Astrocyte (in vitro differentiated cells and primary cell): ENCODE data around the gene AKIP1. TPM values are rescaled to one million over a fixed set of nuclear protein-coding genes. Genes with fewer than 3 reads are reported as not detected.

Experiments used
- DNase-seq: peaks from one replicate; pipeline ENCODE4 v3.0.0-alpha.2; 2010; ENCODE audit warnings: low read depth
- FAIRE-seq: peaks from 2 replicates; lab custom pipeline; 2011; peaks lifted over from hg19 to GRCh38; lab: Jason Lieb, UNC
- H2AFZ ChIP-seq: 2 replicates; pipeline ENCODE4 v1.6.0; 2012; ENCODE audit warnings: low read depth, low read length, inconsistent platforms
- H3K27ac ChIP-seq: 2 replicates; pipeline ENCODE4 v1.5.1; 2011; ENCODE audit warnings: low read depth, low read length, inconsistent platforms
- H3K27me3 ChIP-seq: 2 replicates; pipeline ENCODE4 v1.6.0; 2011; ENCODE audit warnings: low read length, inconsistent platforms; ENCODE audit not compliant: insufficient read depth
- H3K36me3 ChIP-seq: 2 replicates; pipeline ENCODE4 v1.5.1; 2011; ENCODE audit warnings: low read length, inconsistent platforms; ENCODE audit not compliant: insufficient read depth
- H3K4me1 ChIP-seq: 2 replicates; pipeline ENCODE4 v1.5.1; 2011; ENCODE audit warnings: low read length, inconsistent platforms; ENCODE audit not compliant: insufficient read depth
- H3K4me2 ChIP-seq: 2 replicates; pipeline ENCODE4 v1.6.0; 2012; ENCODE audit warnings: low read length, inconsistent platforms
- H3K4me3 ChIP-seq: 2 replicates; pipeline ENCODE4 v1.5.1; 2011; ENCODE audit warnings: low read depth, mild to moderate bottlenecking, low read length, inconsistent platforms; ENCODE audit not compliant: insufficient read depth
- H3K79me2 ChIP-seq: 2 replicates; pipeline ENCODE4 v1.6.0; 2012; ENCODE audit warnings: mild to moderate bottlenecking, low read length, inconsistent platforms; ENCODE audit not compliant: insufficient read depth
- H3K9ac ChIP-seq: 2 replicates; pipeline ENCODE4 v1.6.0; 2012; ENCODE audit warnings: mild to moderate bottlenecking, low read length, inconsistent platforms
- H3K9me3 ChIP-seq: 2 replicates; pipeline ENCODE4 v1.5.1; 2012; ENCODE audit warnings: low read depth, mild to moderate bottlenecking, low read length, inconsistent platforms; ENCODE audit not compliant: insufficient read depth
- H4K20me1 ChIP-seq: 2 replicates; pipeline ENCODE4 v1.6.0; 2012; ENCODE audit warnings: low read length, inconsistent platforms; ENCODE audit not compliant: insufficient read depth
- H3K27ac Mint-ChIP-seq: one replicate; pipeline ENCODE4 v1.8.0; 2021; ENCODE audit warnings: mild to moderate bottlenecking, mixed read lengths; ENCODE audit not compliant: unreplicated experiment
- H3K27me3 Mint-ChIP-seq: one replicate; pipeline ENCODE4 v1.8.0; 2021; ENCODE audit warnings: low read depth, mixed read lengths; ENCODE audit not compliant: unreplicated experiment
- H3K36me3 Mint-ChIP-seq: one replicate; pipeline ENCODE4 v1.8.0; 2021; ENCODE audit warnings: low read depth, mixed read lengths; ENCODE audit not compliant: unreplicated experiment
- H3K4me1 Mint-ChIP-seq: one replicate; pipeline ENCODE4 v1.8.0; 2021; ENCODE audit warnings: low read depth, mixed read lengths; ENCODE audit not compliant: unreplicated experiment
- H3K4me3 Mint-ChIP-seq: one replicate; pipeline ENCODE4 v1.8.0; 2021; ENCODE audit warnings: mild to moderate bottlenecking, moderate library complexity, mixed read lengths; ENCODE audit not compliant: unreplicated experiment
- H3K9me3 Mint-ChIP-seq: one replicate; pipeline ENCODE4 v1.8.0; 2021; ENCODE audit warnings: mild to moderate bottlenecking, mixed read lengths; ENCODE audit not compliant: unreplicated experiment
- CTCF ChIP-seq: IDR thresholded peaks from 2 replicates; pipeline ENCODE4 v1.5.1; 2011; ENCODE audit warnings: low read depth, mild to moderate bottlenecking, inconsistent platforms, low read length, moderate library complexity; ENCODE audit not compliant: insufficient read depth
- EZH2 ChIP-seq: IDR thresholded peaks from 2 replicates; pipeline ENCODE4 v1.6.1; 2012; ENCODE audit warnings: mild to moderate bottlenecking, low read length, inconsistent platforms; ENCODE audit not compliant: insufficient read depth
- total RNA-seq: library from RNA; stranded (reverse); gene quantifications from 2 replicates; pipeline ENCODE4 v1.2.1, GENCODE V29; 2021

The AKIP1 gene
- total RNA-seq, 1 donor from 2014 or later: 48.2 TPM

- FAIRE-seq (no peak), DNase-seq (peak; percentile 78)
- TF ChIP-seq EZH2 (no peak), CTCF (no peak)
- Histone ChIP-seq H3K9me3 (no peaks in the 10 kb centered on the region), H3K27me3 (no peaks in the 10 kb centered on the region), H2AFZ (peak within 1 kb of the TSS; percentile 97), H4K20me1 (peaks cover 5% of the 10 kb centered on the region), H3K4me3 (peak within 1 kb of the TSS; percentile 80), H3K79me2 (peaks cover 38% of the 10 kb centered on the region), H3K4me1 (peaks cover 10% of the 10 kb centered on the region), H3K4me2 (peak within 1 kb of the TSS; percentile 97), H3K27ac (peak within 1 kb of the TSS; percentile 82), H3K36me3 (no peaks in the 10 kb centered on the region), H3K9ac (peak within 1 kb of the TSS; percentile 88)
- H3K36me3 Mint-ChIP-seq: no peaks in the 10 kb centered on the region
- peak within 1 kb of the TSS; percentile 75 for H3K27ac Mint-ChIP-seq
- peaks cover 4% of the 10 kb centered on the region for H3K4me1 Mint-ChIP-seq
- peak within 1 kb of the TSS; percentile 96 for H3K4me3 Mint-ChIP-seq
- no peaks in the 10 kb centered on the region for H3K9me3 Mint-ChIP-seq
- no peaks in the 10 kb centered on the region for H3K27me3 Mint-ChIP-seq
Measured at GRCh38 chr11:8964324-8965320, 53.6 kb downstream of the AKIP1 start, which contains the start of gene TMEM9B. Gene TMEM9B, minus strand, starts transcription at chr11:8964442. Its CDS starts 129 bp downstream, at chr11:8964313.

GRCh38 chr11:8967184-8967583 lies 56.2 kb downstream of the AKIP1 start:
- Mint-ChIP-seq H3K4me3 (no peak overlapping the region), H3K9me3 (no peaks in the 10 kb centered on the region), H3K27ac (no peak overlapping the region), H3K36me3 (no peaks in the 10 kb centered on the region), H3K4me1 (peaks cover 4% of the 10 kb centered on the region), H3K27me3 (no peaks in the 10 kb centered on the region)
- H3K9me3 ChIP-seq: no peaks in the 10 kb centered on the region
- peaks cover 5% of the 10 kb centered on the region for H4K20me1 ChIP-seq
- H3K36me3 ChIP-seq: no peaks in the 10 kb centered on the region
- DNase-seq (no peak), FAIRE-seq (no peak)
- no peak overlapping the region for H3K4me3 ChIP-seq
- no peaks in the 10 kb centered on the region for H3K27me3 ChIP-seq
- TF ChIP-seq CTCF: no peak
- TF ChIP-seq EZH2: no peak
- no peak overlapping the region for H3K9ac ChIP-seq
- peaks cover 10% of the 10 kb centered on the region for H3K4me1 ChIP-seq
- H3K4me2 ChIP-seq: no peak overlapping the region
- H3K79me2 ChIP-seq: peaks cover 24% of the 10 kb centered on the region
- H3K27ac ChIP-seq: no peak overlapping the region
- H2AFZ ChIP-seq: no peak overlapping the region

Other genes with a start within 250 kb of the AKIP1 start
- 7.3 and 8.8 TPM in 2 replicates for gene TRIM66, start 228.5 kb upstream of the AKIP1 start, total RNA-seq
- gene RPL27A, start 228.4 kb upstream of the AKIP1 start, total RNA-seq: 573 and 682 TPM in 2 replicates
- gene C11orf16, start 21.8 kb downstream of the AKIP1 start, total RNA-seq: not detected in 2 replicates
- gene ASCL3, start 31.8 kb downstream of the AKIP1 start, total RNA-seq: not detected in 2 replicates
- gene TMEM9B, start 53.3 kb downstream of the AKIP1 start, total RNA-seq: 38.2 and 40.3 TPM in 2 replicates
- 9.8 and 11.6 TPM in 2 replicates for gene NRIP3, start 92.8 kb downstream of the AKIP1 start, total RNA-seq
- 1.5 and 1.6 TPM in 2 replicates for gene SCUBE2, start 180.4 kb downstream of the AKIP1 start, total RNA-seq